NOMO-1 treated with DMSO at 0.1 percent for 48 hours (cell line): ENCODE data around the gene ARL5A.

Experiments used
- DNase-seq: peaks from one replicate; lab custom pipeline; 2025; ENCODE audit not compliant: unreplicated experiment; lab: John Stamatoyannopoulos, UW

The ARL5A gene

GRCh38 chr2:151769606-151770005, 58.6 kb downstream of the ARL5A start:
- no peak for DNase-seq

- no peak for DNase-seq
These were observed 60.7 kb downstream of the ARL5A start for GRCh38 chr2:151767536-151767935.

- DNase-seq: no peak
These were observed 61.6 kb downstream of the ARL5A start for GRCh38 chr2:151766437-151767153.

- no peak for DNase-seq
These were observed 62.3 kb downstream of the ARL5A start for GRCh38 chr2:151765760-151766410.

DNA sequence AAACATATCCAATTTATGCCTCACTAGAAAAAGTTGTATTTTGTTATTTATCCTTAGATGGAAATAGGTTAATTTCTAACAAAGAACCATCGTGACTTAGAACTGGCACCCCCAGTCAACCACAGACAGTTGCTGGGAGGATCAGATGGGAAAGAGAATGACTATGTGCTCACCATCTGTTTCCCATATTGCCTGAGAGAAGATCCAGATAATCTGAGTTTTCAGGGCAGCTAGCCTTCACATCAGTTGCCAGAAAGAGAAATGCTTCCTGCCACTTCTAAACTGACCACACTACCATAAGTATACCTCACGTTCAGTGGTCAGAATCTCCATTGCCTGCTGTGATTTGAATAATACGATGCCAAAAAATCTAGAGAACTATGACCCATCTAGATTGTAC, 65.5 kb downstream of the ARL5A start:
- no peak for DNase-seq

- no peak for DNase-seq
These were observed 66.5 kb downstream of the ARL5A start for GRCh38 chr2:151761687-151762086.

GRCh38 chr2:151761193-151761592, 67.0 kb downstream of the ARL5A start:
- no peak for DNase-seq

DNA sequence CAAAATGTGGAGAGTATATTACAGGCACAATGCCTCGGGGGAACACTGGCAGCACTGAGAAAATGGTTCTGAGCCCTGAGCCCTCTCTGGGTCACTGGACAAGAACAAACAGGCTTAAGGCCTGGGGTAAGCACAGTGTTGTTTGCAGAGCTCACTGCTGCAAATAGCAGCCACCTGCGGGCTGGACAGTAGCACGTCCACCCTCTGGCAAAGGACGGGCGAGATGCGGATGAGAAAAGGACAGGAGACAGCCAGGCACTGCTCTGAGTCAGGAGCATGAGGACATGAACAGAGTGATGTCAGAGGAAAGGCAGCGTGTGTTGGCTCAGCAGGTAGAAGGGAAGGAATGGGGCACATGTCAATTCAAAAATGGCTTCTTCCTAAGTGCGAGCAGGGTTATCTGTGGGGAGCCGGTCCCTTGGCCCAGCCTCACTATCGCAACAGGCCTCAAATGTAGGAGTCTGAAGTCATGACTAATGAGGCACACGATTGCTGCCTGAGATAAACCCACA, 68.0 kb downstream of the ARL5A start:
- DNase-seq: no peak

DNA sequence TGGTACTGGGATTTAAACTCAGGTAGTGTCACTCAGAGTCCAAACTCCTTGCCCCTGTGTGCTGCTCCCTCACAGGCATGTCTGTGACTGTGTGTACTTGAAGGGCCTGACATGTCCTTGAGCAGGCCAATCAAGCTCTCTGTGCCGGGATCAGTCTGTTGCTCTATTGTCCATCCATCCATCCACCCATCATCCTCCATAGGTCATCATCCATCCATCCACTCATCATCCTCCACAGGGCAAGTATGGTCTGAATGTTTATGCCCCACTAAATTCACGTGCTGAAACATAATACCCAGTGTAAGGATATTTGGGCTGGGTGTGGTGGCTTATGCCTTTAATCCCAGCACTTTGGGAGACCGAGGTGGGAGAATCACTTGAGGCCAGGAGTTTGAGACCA, 69.5 kb downstream of the ARL5A start:
- no peak for DNase-seq

- DNase-seq: no peak
These were observed 70.4 kb downstream of the ARL5A start for GRCh38 chr2:151757861-151758260.

DNA sequence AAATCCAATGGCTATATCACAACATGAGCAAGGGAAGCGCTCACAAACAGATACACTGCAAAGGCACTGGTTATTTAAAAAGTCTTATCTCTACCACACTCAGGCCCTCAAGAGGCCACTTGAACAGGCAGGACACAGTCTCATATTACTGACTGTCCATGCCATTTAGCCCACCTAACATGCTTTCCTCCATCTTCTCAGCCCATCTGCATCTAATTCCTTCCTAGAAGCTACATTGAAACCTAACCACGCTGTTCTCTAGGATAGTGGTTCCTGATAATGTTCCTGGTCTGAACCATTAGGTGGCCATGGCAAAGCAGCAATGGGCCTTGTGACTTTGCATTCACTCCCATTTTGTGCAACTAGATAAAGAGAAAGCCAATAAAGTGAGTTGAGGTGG, 71.4 kb downstream of the ARL5A start:
- no peak for DNase-seq

GRCh38 chr2:151754253-151754897, 73.8 kb downstream of the ARL5A start:
- DNase-seq: no peak

DNA sequence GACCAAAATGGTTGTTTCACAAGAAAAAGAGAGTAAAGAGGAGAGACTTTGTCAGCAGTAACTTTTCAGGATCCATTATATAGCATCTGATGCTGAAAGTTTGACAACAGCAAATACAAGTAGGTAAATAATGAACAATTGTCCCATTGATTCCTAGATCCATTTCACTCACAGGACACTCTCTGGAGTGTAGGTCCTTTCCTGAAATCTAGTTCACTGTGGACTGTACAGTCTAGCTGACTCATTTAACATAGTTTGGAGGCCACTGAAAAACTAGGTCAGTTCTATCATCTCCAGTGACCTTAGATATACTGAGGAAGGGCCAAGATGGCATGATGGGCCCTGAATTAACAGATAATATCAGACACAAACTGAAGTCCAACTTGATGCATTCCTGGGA, 74.7 kb downstream of the ARL5A start:
- no peak for DNase-seq
